Measurements from ENCODE around the gene GLT8D1. TPM values are rescaled to one million over a fixed set of nuclear protein-coding genes. Genes with fewer than 3 reads are reported as not detected.

GLT8D1 gene
- total and polyA plus RNA-seq, 2 of the 13 experiments (the other 11 are each of a cell fraction or from before 2014, with no cell fraction given) = 110 to 121 TPM

- Histone ChIP-seq H3K9ac (ENCODE audit: insufficient read depth, low read depth, low read length) (peak overlapping the region; percentile 99), H3K27me3 (ENCODE audit: control insufficient read depth in 1 of 2, insufficient read depth in 2 of 2, low read length in 2 of 2) (no peaks in the 10 kb centered on the region; a peak in 1 of 5 replicates), H3K27ac (ENCODE audit: extremely low read length, insufficient read depth, low read length) (peak overlapping the region; percentile 86), H4K20me1 (ENCODE audit: insufficient read depth, low read length) (peaks cover 13% of the 10 kb centered on the region), H2AFZ (ENCODE audit: low read length) (no peak overlapping the region), H3K4me1 (ENCODE audit: insufficient read depth, low read length) (peaks cover 81% of the 10 kb centered on the region), H3K9me3 (ENCODE audit: low read length) (no peaks in the 10 kb centered on the region), H3K36me3 (replicated peaks in 1 of 2; ENCODE audit: control insufficient read depth in 1 of 2, insufficient read depth in 2 of 2, low read length in 2 of 2) (peaks cover 14 to 31% of the 10 kb centered on the region in 2 experiments), H3K4me3 (replicated peaks in 1 of 3; ENCODE audit: insufficient read depth in 1 of 3, low read depth in 2 of 3, low read length in 3 of 3) (peak overlapping the region; percentile 79 to 96 (median 84)), H3K79me2 (ENCODE audit: insufficient read depth, low read length) (peaks cover 78% of the 10 kb centered on the region), H3K4me2 (ENCODE audit: low read depth, low read length) (peak overlapping the region; percentile 94)
- WGBS (ENCODE audit: low lambda C conversion rate) = under 1% methylated on average over 15 of the region's 41 CpGs
- ChIA-PET CTCF (ENCODE audit: low intra/inter-chr PET ratio, low total read pairs) (no interaction called here), POLR2A (interaction anchor here (4.5 to 12.6 kb wide), 2 partner anchors 11 to 20 kb away, joined by 18 to 118 read pairs; partner anchors contain the start of genes GLT8D1 and SPCS1)
- peak; percentile 80 for ATAC-seq
- in situ Hi-C loops (cut with HindIII; ENCODE audit: extremely low pct_ligation_motif_present, low pct_unique_long_range_greater_than_20kb) = loop anchor here (10.0 kb wide), 1 partner anchor 230 kb away; the partner anchor contains the start of genes NISCH and TNNC1
- intact Hi-C loops (cut with micrococcal nuclease; ENCODE audit: unreplicated experiment) = no loop called here
- peak; percentile 78 for DNase-seq (ENCODE audit: low spot score)
- BruUV-seq (replicated peaks) = no TSS peak
- FAIRE-seq = no peak
- TF ChIP-seq HCFC1 (IDR thresholded peaks at IDR 0.05; ENCODE audit: low read depth, low read length) = no peak
- no peak for TF ChIP-seq ZNF253 (CRISPR knock-in tag; IDR thresholded peaks at IDR 0.05; ENCODE audit: borderline replicate concordance)
- no peak for TF ChIP-seq ZKSCAN5 (CRISPR knock-in tag; IDR thresholded peaks at IDR 0.05)
- TF ChIP-seq, protein P1, sequence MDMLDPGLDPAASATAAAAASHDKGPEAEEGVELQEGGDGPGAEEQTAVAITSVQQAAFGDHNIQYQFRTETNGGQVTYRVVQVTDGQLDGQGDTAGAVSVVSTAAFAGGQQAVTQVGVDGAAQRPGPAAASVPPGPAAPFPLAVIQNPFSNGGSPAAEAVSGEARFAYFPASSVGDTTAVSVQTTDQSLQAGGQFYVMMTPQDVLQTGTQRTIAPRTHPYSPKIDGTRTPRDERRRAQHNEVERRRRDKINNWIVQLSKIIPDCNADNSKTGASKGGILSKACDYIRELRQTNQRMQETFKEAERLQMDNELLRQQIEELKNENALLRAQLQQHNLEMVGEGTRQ (IDR thresholded peaks at IDR 0.05; ENCODE audit: low read depth, low read length) = no peak
- TF ChIP-seq, protein P1 (CRISPR knock-in tag; IDR thresholded peaks at IDR 0.05; ENCODE audit: borderline replicate concordance) = no peak
- no peak for TF ChIP-seq ISL2 (CRISPR knock-in tag; IDR thresholded peaks at IDR 0.05)
- no peak for TF ChIP-seq SRY (CRISPR knock-in tag; IDR thresholded peaks at IDR 0.05)
- peak; percentile 29; the same call in 1 of the 2 replicates for TF ChIP-seq SP5 (CRISPR knock-in tag; IDR thresholded peaks at IDR 0.05; ENCODE audit: borderline replicate concordance, low read depth)
- peak; percentile 86 for TF ChIP-seq E2F1 (CRISPR knock-in tag; IDR thresholded peaks at IDR 0.05)
- TF ChIP-seq ZNF12 (CRISPR knock-in tag; IDR thresholded peaks at IDR 0.05) = 0 out of 2 replicates have a peak, but pooled peaks have one; percentile 24
- TF ChIP-seq, protein P2, sequence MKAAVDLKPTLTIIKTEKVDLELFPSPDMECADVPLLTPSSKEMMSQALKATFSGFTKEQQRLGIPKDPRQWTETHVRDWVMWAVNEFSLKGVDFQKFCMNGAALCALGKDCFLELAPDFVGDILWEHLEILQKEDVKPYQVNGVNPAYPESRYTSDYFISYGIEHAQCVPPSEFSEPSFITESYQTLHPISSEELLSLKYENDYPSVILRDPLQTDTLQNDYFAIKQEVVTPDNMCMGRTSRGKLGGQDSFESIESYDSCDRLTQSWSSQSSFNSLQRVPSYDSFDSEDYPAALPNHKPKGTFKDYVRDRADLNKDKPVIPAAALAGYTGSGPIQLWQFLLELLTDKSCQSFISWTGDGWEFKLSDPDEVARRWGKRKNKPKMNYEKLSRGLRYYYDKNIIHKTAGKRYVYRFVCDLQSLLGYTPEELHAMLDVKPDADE (CRISPR knock-in tag; IDR thresholded peaks at IDR 0.05) = no peak
- no peak for TF ChIP-seq ELF4 (CRISPR knock-in tag; IDR thresholded peaks at IDR 0.05; ENCODE audit: borderline replicate concordance)
- TF ChIP-seq ZNF747 (CRISPR knock-in tag; IDR thresholded peaks at IDR 0.05; ENCODE audit: borderline replicate concordance) = no peak; the same call in 1 of the 2 replicates
- peak; percentile 31; the same call in 1 of the 2 replicates for TF ChIP-seq TCF7 (IDR thresholded peaks at IDR 0.05; ENCODE audit: low read depth)
- TF ChIP-seq ZNF605 (CRISPR knock-in tag; IDR thresholded peaks at IDR 0.05) = no peak
These were observed 20.3 kb downstream of the GLT8D1 start for GRCh38 chr3:52685285-52685708.

Data from HepG2 (cell line).